Measurements from ENCODE around the gene EEFSEC.
A peak's percentile ranks its signal among the peaks of the same experiment; 100 is the strongest.

Gene EEFSEC

GRCh38 chr3:128418900-128419299 is 265.6 kb downstream of the EEFSEC start:
- DNase-seq: no peak

GRCh38 chr3:128419311-128419710 is 266.0 kb downstream of the EEFSEC start:
- DNase-seq: no peak

GRCh38 chr3:128420289-128420688 is 267.0 kb downstream of the EEFSEC start:
- no peak for DNase-seq

GRCh38 chr3:128420720-128421438 is 267.6 kb downstream of the EEFSEC start:
- DNase-seq: no peak

GRCh38 chr3:128421439-128421836 is 268.2 kb downstream of the EEFSEC start:
- no peak for DNase-seq

GRCh38 chr3:128421966-128422365 is 268.7 kb downstream of the EEFSEC start:
- no peak for DNase-seq

GRCh38 chr3:128422762-128423524 is 269.7 kb downstream of the EEFSEC start:
- DNase-seq: no peak

GRCh38 chr3:128423525-128424147 is 270.4 kb downstream of the EEFSEC start:
- no peak for DNase-seq

GRCh38 chr3:128424508-128425069 is 271.3 kb downstream of the EEFSEC start:
- DNase-seq: no peak

- no peak for DNase-seq
Observed at GRCh38 chr3:128425142-128425845, 272.0 kb downstream of the EEFSEC start.

GRCh38 chr3:128425846-128426127 is 272.5 kb downstream of the EEFSEC start:
- DNase-seq: no peak

- peak; percentile 65 for DNase-seq
Observed at GRCh38 chr3:128426128-128426921, 273.0 kb downstream of the EEFSEC start.

- DNase-seq: no peak
Observed at GRCh38 chr3:128427175-128427857, 274.0 kb downstream of the EEFSEC start.

- DNase-seq: no peak
Observed at GRCh38 chr3:128427872-128428822, 274.9 kb downstream of the EEFSEC start.

GRCh38 chr3:128429275-128429674 is 276.0 kb downstream of the EEFSEC start:
- no peak for DNase-seq

- no peak for DNase-seq
Observed at GRCh38 chr3:128429751-128430150, 276.5 kb downstream of the EEFSEC start.

GRCh38 chr3:128430301-128430700 is 277.0 kb downstream of the EEFSEC start:
- no peak for DNase-seq

- DNase-seq: no peak
Observed at GRCh38 chr3:128430731-128431130, 277.4 kb downstream of the EEFSEC start.

GRCh38 chr3:128431803-128432300 is 278.6 kb downstream of the EEFSEC start:
- no peak for DNase-seq

GRCh38 chr3:128432301-128432970 is 279.2 kb downstream of the EEFSEC start:
- DNase-seq: peak; percentile 89

Measured in NCI-H146 (cell line).